Measurements from ENCODE around the gene ANKRD9.
"Not testable (repeated sequence)": the region's sequence is repeated elsewhere in the genome, so short reads cannot be mapped to it uniquely, and the experiment has no call there.

ANKRD9 gene

DNA sequence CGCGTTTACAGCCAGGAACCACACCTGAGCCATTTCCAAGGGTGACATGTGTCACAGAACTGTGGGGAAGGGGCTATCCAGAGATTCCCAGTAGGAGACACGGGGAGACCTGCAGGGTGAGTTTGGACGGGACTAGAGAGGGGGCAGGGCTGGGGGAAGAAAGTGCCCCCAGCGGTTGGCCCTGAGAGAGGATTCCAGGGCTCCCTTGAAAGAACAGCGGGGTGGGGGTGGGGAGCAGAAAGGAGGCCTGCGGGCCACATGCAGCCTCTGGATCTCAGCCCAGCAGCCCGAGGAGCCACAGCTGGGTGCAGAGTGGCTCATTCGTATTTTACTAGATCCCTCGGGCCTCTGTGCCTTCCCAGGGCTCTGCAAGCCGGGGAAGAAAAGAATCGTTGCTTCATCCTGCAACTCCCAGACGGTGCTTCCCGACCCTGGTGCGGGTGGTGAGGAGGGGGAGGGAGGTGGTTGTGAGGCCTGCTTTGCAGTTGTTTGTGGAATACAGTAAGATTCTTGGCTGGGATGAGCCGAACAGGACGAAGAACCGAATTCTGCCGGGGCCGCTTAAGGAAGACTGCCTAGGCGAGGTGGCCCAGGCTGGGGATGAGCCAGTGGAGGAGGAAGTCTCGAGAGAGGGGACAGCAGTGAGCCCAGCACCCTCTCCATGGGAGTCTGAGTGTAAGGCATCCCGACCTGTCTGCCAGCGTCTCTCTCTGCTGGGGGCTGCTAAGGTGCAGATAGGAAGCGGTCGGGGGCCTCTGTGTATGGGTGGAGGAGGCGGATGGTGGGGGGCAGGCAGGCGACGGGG, 36.1 kb upstream of the ANKRD9 start:
- Histone ChIP-seq H3K27ac (no peak overlapping the region), H3K79me2 (ENCODE audit: insufficient read depth, low read depth) (no peaks in the 10 kb centered on the region), H3K27me3 (ENCODE audit: insufficient read depth, low read depth) (peaks cover 20% of the 10 kb centered on the region; the same call in 1 of the 2 replicates), H3K9ac (no peak overlapping the region), H3K36me3 (ENCODE audit: insufficient read depth) (no peaks in the 10 kb centered on the region), H3K4me3 (IDR thresholded peaks at IDR 0.05; ENCODE audit: insufficient read depth, low read depth, low read length) (no peak overlapping the region), H3K4me1 (ENCODE audit: low read depth, poor library complexity, severe bottlenecking) (no peaks in the 10 kb centered on the region), H4K20me1 (ENCODE audit: insufficient read depth) (no peaks in the 10 kb centered on the region), H3K4me2 (no peak overlapping the region), H2AFZ (ENCODE audit: low read depth) (no peak overlapping the region)
- TF ChIP-seq, protein P1, sequence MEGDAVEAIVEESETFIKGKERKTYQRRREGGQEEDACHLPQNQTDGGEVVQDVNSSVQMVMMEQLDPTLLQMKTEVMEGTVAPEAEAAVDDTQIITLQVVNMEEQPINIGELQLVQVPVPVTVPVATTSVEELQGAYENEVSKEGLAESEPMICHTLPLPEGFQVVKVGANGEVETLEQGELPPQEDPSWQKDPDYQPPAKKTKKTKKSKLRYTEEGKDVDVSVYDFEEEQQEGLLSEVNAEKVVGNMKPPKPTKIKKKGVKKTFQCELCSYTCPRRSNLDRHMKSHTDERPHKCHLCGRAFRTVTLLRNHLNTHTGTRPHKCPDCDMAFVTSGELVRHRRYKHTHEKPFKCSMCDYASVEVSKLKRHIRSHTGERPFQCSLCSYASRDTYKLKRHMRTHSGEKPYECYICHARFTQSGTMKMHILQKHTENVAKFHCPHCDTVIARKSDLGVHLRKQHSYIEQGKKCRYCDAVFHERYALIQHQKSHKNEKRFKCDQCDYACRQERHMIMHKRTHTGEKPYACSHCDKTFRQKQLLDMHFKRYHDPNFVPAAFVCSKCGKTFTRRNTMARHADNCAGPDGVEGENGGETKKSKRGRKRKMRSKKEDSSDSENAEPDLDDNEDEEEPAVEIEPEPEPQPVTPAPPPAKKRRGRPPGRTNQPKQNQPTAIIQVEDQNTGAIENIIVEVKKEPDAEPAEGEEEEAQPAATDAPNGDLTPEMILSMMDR (conservative IDR thresholded peaks at IDR 0.05; ENCODE audit: low read depth, low read length), result no peak

DNA sequence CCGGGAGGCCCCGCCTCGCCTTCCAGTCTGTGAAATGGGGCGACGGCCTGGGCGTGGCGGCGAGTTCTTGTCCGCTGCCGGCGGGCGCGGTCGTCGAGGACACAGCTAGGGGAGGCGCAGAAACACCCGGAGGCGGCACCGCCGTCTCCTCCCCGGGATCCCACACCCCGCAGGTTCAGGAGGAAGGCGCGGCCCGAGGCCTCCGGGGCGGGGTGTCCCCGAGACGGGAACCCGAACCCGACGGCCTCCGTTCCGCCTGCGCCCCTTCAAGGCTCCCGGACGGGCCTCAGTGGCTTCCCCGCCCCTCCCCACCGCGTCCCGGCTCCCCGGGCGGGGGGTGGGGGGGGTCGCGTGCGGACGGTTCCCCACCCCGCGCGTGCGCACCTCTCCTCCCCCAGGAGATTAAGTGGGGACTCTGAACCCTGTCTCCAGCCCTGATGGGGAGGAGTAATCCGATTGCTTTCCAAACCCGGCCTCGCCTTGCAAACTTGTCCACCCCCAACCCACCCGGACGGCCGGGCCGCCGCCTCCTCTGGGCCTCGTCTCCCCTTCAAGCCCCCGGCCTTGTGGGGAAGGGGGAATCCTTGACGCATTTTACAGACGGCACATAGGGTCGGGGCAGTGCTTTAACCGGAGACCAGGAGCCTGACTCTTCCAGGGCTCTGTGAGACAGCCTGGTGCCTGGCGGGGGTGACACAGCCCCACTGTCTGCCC, 35.3 kb upstream of the ANKRD9 start:
- no peaks in the 10 kb centered on the region for H3K79me2 ChIP-seq (ENCODE audit: insufficient read depth, low read depth)
- TF ChIP-seq, protein P1 (conservative IDR thresholded peaks at IDR 0.05; ENCODE audit: low read depth, low read length), result no peak
- no peaks in the 10 kb centered on the region for H3K36me3 ChIP-seq (ENCODE audit: insufficient read depth)
- no peak overlapping the region for H3K9ac ChIP-seq
- peaks cover 20% of the 10 kb centered on the region; the same call in 1 of the 2 replicates for H3K27me3 ChIP-seq (ENCODE audit: insufficient read depth, low read depth)
- H3K4me3 ChIP-seq (IDR thresholded peaks at IDR 0.05; ENCODE audit: insufficient read depth, low read depth, low read length), result no peak overlapping the region
- H4K20me1 ChIP-seq (ENCODE audit: insufficient read depth), result no peaks in the 10 kb centered on the region
- no peaks in the 10 kb centered on the region for H3K4me1 ChIP-seq (ENCODE audit: low read depth, poor library complexity, severe bottlenecking)
- H3K4me2 ChIP-seq, result no peak overlapping the region
- no peak overlapping the region for H3K27ac ChIP-seq
- no peak overlapping the region for H2AFZ ChIP-seq (ENCODE audit: low read depth)

DNA sequence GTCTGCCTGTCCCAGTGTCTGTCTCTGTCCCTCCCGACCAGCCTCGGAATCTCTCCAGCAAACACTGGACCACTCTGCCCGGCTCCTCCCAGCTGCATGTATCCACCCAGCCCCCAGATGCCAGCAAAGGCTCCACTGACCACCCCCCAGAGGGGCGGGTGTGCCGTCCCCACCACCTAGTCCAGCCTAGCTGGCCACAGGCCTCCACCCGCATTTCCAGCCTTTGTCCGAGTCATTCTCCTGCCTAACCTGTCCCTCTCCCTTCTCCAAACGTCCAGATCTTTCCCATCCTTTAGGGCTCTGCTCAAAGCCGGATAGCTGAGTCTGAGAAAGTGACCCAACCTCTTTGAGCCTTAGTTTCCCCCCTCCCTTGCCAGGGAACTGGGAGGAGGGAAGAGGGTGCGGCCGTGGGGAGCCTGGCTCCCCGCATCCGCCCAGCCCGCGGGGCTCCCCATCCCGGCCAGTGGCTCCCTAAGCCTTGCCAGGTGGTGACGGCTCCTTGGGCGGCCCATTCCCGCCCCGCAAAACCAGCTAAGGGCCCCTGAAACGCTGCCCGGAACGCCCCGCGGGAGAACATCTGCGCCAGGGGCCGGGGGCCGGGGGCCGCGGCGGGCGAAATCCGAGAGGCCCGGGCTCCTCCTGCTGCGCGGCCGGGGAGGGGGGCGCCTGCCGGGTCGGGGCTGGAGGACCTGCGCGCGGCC, 34.6 kb upstream of the ANKRD9 start:
- Histone ChIP-seq H3K36me3 (ENCODE audit: insufficient read depth) (no peaks in the 10 kb centered on the region), H3K4me2 (no peak overlapping the region), H2AFZ (ENCODE audit: low read depth) (no peak overlapping the region), H3K4me1 (ENCODE audit: low read depth, poor library complexity, severe bottlenecking) (no peaks in the 10 kb centered on the region), H3K27me3 (ENCODE audit: insufficient read depth, low read depth) (peaks cover 20% of the 10 kb centered on the region; the same call in 1 of the 2 replicates), H3K9ac (no peak overlapping the region), H4K20me1 (ENCODE audit: insufficient read depth) (no peaks in the 10 kb centered on the region), H3K27ac (no peak overlapping the region), H3K79me2 (ENCODE audit: insufficient read depth, low read depth) (no peaks in the 10 kb centered on the region), H3K4me3 (IDR thresholded peaks at IDR 0.05; ENCODE audit: insufficient read depth, low read depth, low read length) (no peak overlapping the region)
- TF ChIP-seq, protein P1 (conservative IDR thresholded peaks at IDR 0.05; ENCODE audit: low read depth, low read length), result no peak

DNA sequence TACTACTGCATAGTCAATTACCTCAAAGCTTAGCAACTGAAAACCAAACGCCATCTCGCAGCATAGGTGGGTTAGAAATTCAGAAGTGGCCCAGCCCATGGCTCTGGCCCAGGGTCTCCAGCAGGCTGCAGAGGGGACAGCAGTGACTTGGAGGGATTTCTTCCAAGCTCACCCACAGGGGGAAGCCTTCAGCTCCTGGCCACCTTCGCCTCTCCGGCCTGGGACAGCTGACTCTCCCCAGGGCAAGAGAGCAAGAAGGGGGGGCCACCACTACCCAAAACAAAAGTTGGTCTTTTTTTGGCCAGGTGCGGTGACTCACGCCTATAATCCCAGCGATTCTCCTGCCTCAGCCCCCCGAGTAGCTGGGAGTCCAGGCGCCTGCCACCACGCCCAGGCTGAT, 32.2 kb upstream of the ANKRD9 start:
- Histone ChIP-seq H3K27ac (no peak overlapping the region), H3K79me2 (ENCODE audit: insufficient read depth, low read depth) (no peaks in the 10 kb centered on the region), H3K27me3 (ENCODE audit: insufficient read depth, low read depth) (peaks cover 18% of the 10 kb centered on the region; the same call in 1 of the 2 replicates), H3K4me3 (IDR thresholded peaks at IDR 0.05; ENCODE audit: insufficient read depth, low read depth, low read length) (no peak overlapping the region), H3K9ac (no peak overlapping the region), H3K36me3 (ENCODE audit: insufficient read depth) (no peaks in the 10 kb centered on the region), H4K20me1 (ENCODE audit: insufficient read depth) (no peaks in the 10 kb centered on the region), H3K4me2 (no peak overlapping the region), H2AFZ (ENCODE audit: low read depth) (no peak overlapping the region), H3K4me1 (ENCODE audit: low read depth, poor library complexity, severe bottlenecking) (no peaks in the 10 kb centered on the region)
- TF ChIP-seq, protein P1 (conservative IDR thresholded peaks at IDR 0.05; ENCODE audit: low read depth, low read length), result no peak

- not testable (repeated sequence) for H3K27ac ChIP-seq; H4K20me1 ChIP-seq (ENCODE audit: insufficient read depth); H3K4me2 ChIP-seq; H3K36me3 ChIP-seq (ENCODE audit: insufficient read depth); H3K79me2 ChIP-seq (ENCODE audit: insufficient read depth, low read depth); H3K9ac ChIP-seq; H3K4me3 ChIP-seq (IDR thresholded peaks at IDR 0.05; ENCODE audit: insufficient read depth, low read depth, low read length); H2AFZ ChIP-seq (ENCODE audit: low read depth); H3K4me1 ChIP-seq (ENCODE audit: low read depth, poor library complexity, severe bottlenecking)
- peaks cover 18% of the 10 kb centered on the region; the same call in 1 of the 2 replicates for H3K27me3 ChIP-seq (ENCODE audit: insufficient read depth, low read depth)
Observed at GRCh38 chr14:102541029-102541491, 31.5 kb upstream of the ANKRD9 start.
